Gastroesophageal sphincter (tissue), 3 donors: ENCODE measurements around the gene TRAF3.

Experiments
- EP300 ChIP-seq: sonication (generic); formaldehyde crosslinking; IDR thresholded peaks from one replicate; pipeline ENCODE4 v1.6.1; 2017; ENCODE audit warnings: antibody characterized with exemption, mild to moderate bottlenecking
- POLR2A ChIP-seq, 2 donors: fragments of 450-650 bp; IDR thresholded peaks; one replicate each; pipeline ENCODE4 v1.6.1; 2017; ENCODE audit warnings: antibody characterized with exemption in 2 of 2, mild to moderate bottlenecking in 2 of 2, moderate library complexity in 1 of 2
- POLR2AphosphoS5 ChIP-seq: sonication (generic); formaldehyde crosslinking; IDR thresholded peaks from one replicate; pipeline ENCODE4 v1.6.1; 2017; ENCODE audit warnings: antibody characterized with exemption
- TF ChIP-seq, protein P1 (sequence below), 4 experiments: fragments of 200-600 bp in 2 of 4; fragments of 450-650 bp in 2 of 4; sonication (generic) in 1 of 4; IDR thresholded peaks; one replicate each; pipeline ENCODE4 v1.5.1; 2017 to 2019; ENCODE audit warnings: antibody characterized with exemption in 4 of 4, mild to moderate bottlenecking in 2 of 4, moderate library complexity in 2 of 4

DNA sequence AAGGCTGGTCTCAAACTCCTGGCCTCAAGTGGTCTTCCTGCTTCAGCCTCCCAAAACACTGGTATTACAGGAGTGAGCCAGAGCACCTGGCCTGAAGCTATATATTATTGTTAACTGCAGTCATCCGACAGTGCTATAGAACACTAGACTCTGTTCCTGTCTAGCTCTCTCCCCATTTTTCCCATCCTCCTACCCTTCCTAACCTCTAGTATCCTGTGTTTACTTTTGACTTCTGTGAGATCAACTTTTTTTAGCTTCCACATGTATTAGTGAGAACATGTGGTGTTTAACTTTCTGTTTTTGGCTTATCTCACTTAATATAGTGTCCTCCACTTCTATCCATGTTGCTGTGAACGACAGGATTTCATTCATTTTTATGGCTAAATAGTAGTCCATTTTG lies 34.7 kb downstream of the TRAF3 start:
- TF ChIP-seq, protein P1, sequence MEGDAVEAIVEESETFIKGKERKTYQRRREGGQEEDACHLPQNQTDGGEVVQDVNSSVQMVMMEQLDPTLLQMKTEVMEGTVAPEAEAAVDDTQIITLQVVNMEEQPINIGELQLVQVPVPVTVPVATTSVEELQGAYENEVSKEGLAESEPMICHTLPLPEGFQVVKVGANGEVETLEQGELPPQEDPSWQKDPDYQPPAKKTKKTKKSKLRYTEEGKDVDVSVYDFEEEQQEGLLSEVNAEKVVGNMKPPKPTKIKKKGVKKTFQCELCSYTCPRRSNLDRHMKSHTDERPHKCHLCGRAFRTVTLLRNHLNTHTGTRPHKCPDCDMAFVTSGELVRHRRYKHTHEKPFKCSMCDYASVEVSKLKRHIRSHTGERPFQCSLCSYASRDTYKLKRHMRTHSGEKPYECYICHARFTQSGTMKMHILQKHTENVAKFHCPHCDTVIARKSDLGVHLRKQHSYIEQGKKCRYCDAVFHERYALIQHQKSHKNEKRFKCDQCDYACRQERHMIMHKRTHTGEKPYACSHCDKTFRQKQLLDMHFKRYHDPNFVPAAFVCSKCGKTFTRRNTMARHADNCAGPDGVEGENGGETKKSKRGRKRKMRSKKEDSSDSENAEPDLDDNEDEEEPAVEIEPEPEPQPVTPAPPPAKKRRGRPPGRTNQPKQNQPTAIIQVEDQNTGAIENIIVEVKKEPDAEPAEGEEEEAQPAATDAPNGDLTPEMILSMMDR (IDR thresholded peaks at IDR 0.05) = no peak
- TF ChIP-seq POLR2A (IDR thresholded peaks at IDR 0.05) (no peak), EP300 (no peak), POLR2AphosphoS5 (no peak)
